Articular chondrocyte of knee joint (primary cell): Measurements from ENCODE around the gene ARSB. TPM values are rescaled to one million over a fixed set of nuclear protein-coding genes. Genes with fewer than 3 reads are reported as not detected.

Experiments used
- small RNA-seq: library from RNA; depleted of rRNA; stranded (forward); fragments of <200 nt; gene quantifications from one replicate; pipeline ENCODE3, GENCODE V24; 2012
- total RNA-seq: library from RNA; depleted of rRNA; stranded (reverse); fragments of >200 nt; gene quantifications from 2 replicates; pipeline ENCODE4 v1.2.3, GENCODE V29; 2012

The ARSB gene
- total RNA-seq, result 83.1 and 110 TPM in 2 replicates

GRCh38 chr5:78985116-78985724, at the start of gene ARSB:
Gene ARSB, minus strand, starts transcription at chr5:78985310. Its CDS starts 62 bp downstream, at chr5:78985248.

Small RNA genes within 50 kb of the gene (small RNA-seq; reads per million reads assigned to genes)
- gene AC025755.1, result not detected

Other genes starting within 250 kb of the ARSB start
- 7.2 and 8.4 TPM in 2 replicates for gene DMGDH, start 84.4 kb upstream of the ARSB start, total RNA-seq
- 14.9 TPM in 2 replicates for gene BHMT2, start 84.5 kb upstream of the ARSB start, total RNA-seq
- 0.39 and 2.5 TPM in 2 replicates for gene BHMT, start 126.5 kb upstream of the ARSB start, total RNA-seq